Measurements from ENCODE around the gene SLC25A20. TPM values are rescaled to one million over a fixed set of nuclear protein-coding genes. Genes with fewer than 3 reads are reported as not detected.

SLC25A20 gene
- 10 to 100 TPM; 26.7 to 35.6 TPM for total RNA-seq

GRCh38 chr3:48898383-48899234 lies at the start of gene SLC25A20:
Gene SLC25A20, minus strand, starts transcription at chr3:48898882. Its CDS starts 88 bp downstream, at chr3:48898794.
- ATAC-seq (peak; percentile 94), DNase-seq (peak; percentile 96)
- peak within 1 kb of the TSS; percentile 92 for H3K27ac Mint-ChIP-seq
- H3K36me3 Mint-ChIP-seq = peaks cover 5% of the 10 kb centered on the region
- CTCF ChIA-PET = interaction anchor here (0.5 to 3.3 kb wide), 19 partner anchors 8 to 287 kb away, joined by 3 to 31 read pairs (median 4); partner anchors contain the start of genes ARIH2, DALRD3, IP6K2 and NCKIPSD
- peaks cover 44% of the 10 kb centered on the region for H3K4me1 Mint-ChIP-seq
- H3K9me3 Mint-ChIP-seq (ENCODE audit: low read depth) = no peaks in the 10 kb centered on the region
- peak within 1 kb of the TSS; percentile 86 for H3K4me3 Mint-ChIP-seq
- no peaks in the 10 kb centered on the region for H3K27me3 Mint-ChIP-seq

GRCh38 chr3:48945891-48946549 lies 47.3 kb upstream of the SLC25A20 start:
- CTCF ChIA-PET = interaction anchor here (0.9 kb wide), 1 partner anchor 206 kb away, joined by 3 read pairs; no protein-coding TSS in a partner anchor
- Mint-ChIP-seq H3K9me3 (ENCODE audit: low read depth) (no peaks in the 10 kb centered on the region), H3K27me3 (no peaks in the 10 kb centered on the region), H3K4me3 (no peak overlapping the region), H3K27ac (peak overlapping the region; percentile 81), H3K4me1 (peaks cover 43% of the 10 kb centered on the region), H3K36me3 (peaks cover 24% of the 10 kb centered on the region)
- DNase-seq (no peak), ATAC-seq (no peak)

GRCh38 chr3:48945432-48945831 lies 46.8 kb upstream of the SLC25A20 start:
- H3K4me3 Mint-ChIP-seq = no peak overlapping the region
- H3K27ac Mint-ChIP-seq = peak overlapping the region; percentile 81
- H3K36me3 Mint-ChIP-seq = peaks cover 24% of the 10 kb centered on the region
- H3K27me3 Mint-ChIP-seq = no peaks in the 10 kb centered on the region
- peaks cover 44% of the 10 kb centered on the region for H3K4me1 Mint-ChIP-seq
- ATAC-seq = peak; percentile 16
- no peak for DNase-seq
- H3K9me3 Mint-ChIP-seq (ENCODE audit: low read depth) = no peaks in the 10 kb centered on the region
- CTCF ChIA-PET = no interaction called here

GRCh38 chr3:48938689-48939088 lies 40.0 kb upstream of the SLC25A20 start:
- Mint-ChIP-seq H3K9me3 (ENCODE audit: low read depth) (no peaks in the 10 kb centered on the region), H3K27me3 (no peaks in the 10 kb centered on the region), H3K4me1 (peaks cover 34% of the 10 kb centered on the region), H3K36me3 (peaks cover 45% of the 10 kb centered on the region), H3K4me3 (no peak overlapping the region), H3K27ac (peak overlapping the region; percentile 55)
- DNase-seq (no peak), ATAC-seq (no peak)
- CTCF ChIA-PET = interaction anchor here (0.6 to 1.3 kb wide), 3 partner anchors 13 to 49 kb away, joined by 3 read pairs; no protein-coding TSS in a partner anchor

GRCh38 chr3:48938156-48938555 lies 39.5 kb upstream of the SLC25A20 start:
- ATAC-seq = no peak
- no peak overlapping the region for H3K4me3 Mint-ChIP-seq
- no peak for DNase-seq
- CTCF ChIA-PET = interaction anchor here (0.6 to 1.0 kb wide), 2 partner anchors 14 to 24 kb away, joined by 3 read pairs; no protein-coding TSS in a partner anchor
- peaks cover 31% of the 10 kb centered on the region for H3K4me1 Mint-ChIP-seq
- no peaks in the 10 kb centered on the region for H3K9me3 Mint-ChIP-seq (ENCODE audit: low read depth)
- H3K36me3 Mint-ChIP-seq = peaks cover 44% of the 10 kb centered on the region
- peak overlapping the region; percentile 55 for H3K27ac Mint-ChIP-seq
- no peaks in the 10 kb centered on the region for H3K27me3 Mint-ChIP-seq

GRCh38 chr3:48935530-48935929 lies 36.8 kb upstream of the SLC25A20 start:
- CTCF ChIA-PET = interaction anchor here (2.4 kb wide), 1 partner anchor 16 kb away, joined by 9 read pairs; the partner anchor contains the start of gene ARIH2
- H3K27me3 Mint-ChIP-seq = no peaks in the 10 kb centered on the region
- ATAC-seq = no peak
- H3K36me3 Mint-ChIP-seq = peaks cover 52% of the 10 kb centered on the region
- DNase-seq = no peak
- H3K4me3 Mint-ChIP-seq = no peak overlapping the region
- peaks cover 41% of the 10 kb centered on the region for H3K4me1 Mint-ChIP-seq
- no peaks in the 10 kb centered on the region for H3K9me3 Mint-ChIP-seq (ENCODE audit: low read depth)
- peak overlapping the region; percentile 26 for H3K27ac Mint-ChIP-seq

- Mint-ChIP-seq H3K27me3 (no peaks in the 10 kb centered on the region), H3K4me3 (no peak overlapping the region), H3K36me3 (peaks cover 59% of the 10 kb centered on the region), H3K27ac (peak overlapping the region; percentile 31), H3K9me3 (ENCODE audit: low read depth) (no peaks in the 10 kb centered on the region), H3K4me1 (peaks cover 50% of the 10 kb centered on the region)
- no peak for DNase-seq
- no peak for ATAC-seq
- CTCF ChIA-PET = interaction anchor here (2.4 kb wide), 1 partner anchor 15 kb away, joined by 9 read pairs; the partner anchor contains the start of gene ARIH2
Observed at GRCh38 chr3:48934333-48934991, 35.8 kb upstream of the SLC25A20 start.

- ATAC-seq (peak; percentile 16), DNase-seq (no peak)
- no peaks in the 10 kb centered on the region for H3K9me3 Mint-ChIP-seq (ENCODE audit: low read depth)
- H3K27me3 Mint-ChIP-seq = no peaks in the 10 kb centered on the region
- H3K36me3 Mint-ChIP-seq = peaks cover 63% of the 10 kb centered on the region
- no peak overlapping the region for H3K4me3 Mint-ChIP-seq
- peak overlapping the region; percentile 64 for H3K27ac Mint-ChIP-seq
- H3K4me1 Mint-ChIP-seq = peaks cover 58% of the 10 kb centered on the region
- CTCF ChIA-PET = interaction anchor here (0.6 to 1.4 kb wide), 7 partner anchors 12 to 450 kb away, joined by 3 to 4 read pairs (median 3); partner anchors contain the start of gene SLC25A20
Observed at GRCh38 chr3:48931944-48932580, 33.4 kb upstream of the SLC25A20 start.

GRCh38 chr3:48930590-48930989 lies 31.9 kb upstream of the SLC25A20 start:
- Mint-ChIP-seq H3K27me3 (no peaks in the 10 kb centered on the region), H3K4me3 (no peak overlapping the region), H3K36me3 (peaks cover 68% of the 10 kb centered on the region), H3K9me3 (ENCODE audit: low read depth) (no peaks in the 10 kb centered on the region), H3K4me1 (peaks cover 67% of the 10 kb centered on the region), H3K27ac (no peak overlapping the region)
- DNase-seq (no peak), ATAC-seq (no peak)
- CTCF ChIA-PET = interaction anchor here (1.2 to 1.5 kb wide), 2 partner anchors 13 to 33 kb away, joined by 3 to 4 read pairs; no protein-coding TSS in a partner anchor

- DNase-seq (no peak), ATAC-seq (no peak)
- no peak overlapping the region for H3K4me3 Mint-ChIP-seq
- peak overlapping the region; percentile 63 for H3K27ac Mint-ChIP-seq
- H3K27me3 Mint-ChIP-seq = no peaks in the 10 kb centered on the region
- H3K4me1 Mint-ChIP-seq = peaks cover 65% of the 10 kb centered on the region
- no peaks in the 10 kb centered on the region for H3K9me3 Mint-ChIP-seq (ENCODE audit: low read depth)
- peaks cover 67% of the 10 kb centered on the region for H3K36me3 Mint-ChIP-seq
- CTCF ChIA-PET = interaction anchor here (0.8 to 1.5 kb wide), 5 partner anchors 10 to 32 kb away, joined by 3 to 4 read pairs (median 3); partner anchors contain the start of gene SLC25A20
Observed at GRCh38 chr3:48929358-48930035, 30.8 kb upstream of the SLC25A20 start.

- Mint-ChIP-seq H3K4me1 (peaks cover 66% of the 10 kb centered on the region), H3K36me3 (peaks cover 64% of the 10 kb centered on the region), H3K27me3 (no peaks in the 10 kb centered on the region), H3K9me3 (ENCODE audit: low read depth) (no peaks in the 10 kb centered on the region), H3K27ac (peak overlapping the region; percentile 79), H3K4me3 (peak overlapping the region; percentile 31)
- ATAC-seq (peak; percentile 50), DNase-seq (no peak)
- CTCF ChIA-PET = interaction anchor here (0.9 to 1.3 kb wide), 5 partner anchors 9 to 163 kb away, joined by 3 to 5 read pairs (median 3); no protein-coding TSS in a partner anchor
Observed at GRCh38 chr3:48928679-48929078, 30.0 kb upstream of the SLC25A20 start.

- DNase-seq = no peak
- peak overlapping the region; percentile 79 for H3K27ac Mint-ChIP-seq
- H3K36me3 Mint-ChIP-seq = peaks cover 64% of the 10 kb centered on the region
- peak overlapping the region; percentile 10 for H3K4me3 Mint-ChIP-seq
- peak; percentile 40 for ATAC-seq
- CTCF ChIA-PET = interaction anchor here (1.2 to 1.3 kb wide), 4 partner anchors 8 to 162 kb away, joined by 3 to 5 read pairs (median 4); no protein-coding TSS in a partner anchor
- H3K9me3 Mint-ChIP-seq (ENCODE audit: low read depth) = no peaks in the 10 kb centered on the region
- H3K4me1 Mint-ChIP-seq = peaks cover 66% of the 10 kb centered on the region
- H3K27me3 Mint-ChIP-seq = no peaks in the 10 kb centered on the region
Observed at GRCh38 chr3:48927928-48928327, 29.2 kb upstream of the SLC25A20 start.
